Stimulated activated naive CD8-positive, alpha-beta T cell treated with anti-CD3 and anti-CD28 coated beads, Interleukin-15, Interleukin-2, amounts not matched to agents 100 U/mL and 50 U/mL, for 24 hours (primary cell): ENCODE data around the gene SEPTIN7.

Source experiments
- ATAC-seq: fragments of 150-1000 bp; cut with Tn5 transposase; one replicate; pipeline ENCODE4 v1.10.0; 2021
- DNase-seq: peaks from one replicate; pipeline ENCODE4 v3.0.0; 2021

The SEPTIN7 gene

DNA sequence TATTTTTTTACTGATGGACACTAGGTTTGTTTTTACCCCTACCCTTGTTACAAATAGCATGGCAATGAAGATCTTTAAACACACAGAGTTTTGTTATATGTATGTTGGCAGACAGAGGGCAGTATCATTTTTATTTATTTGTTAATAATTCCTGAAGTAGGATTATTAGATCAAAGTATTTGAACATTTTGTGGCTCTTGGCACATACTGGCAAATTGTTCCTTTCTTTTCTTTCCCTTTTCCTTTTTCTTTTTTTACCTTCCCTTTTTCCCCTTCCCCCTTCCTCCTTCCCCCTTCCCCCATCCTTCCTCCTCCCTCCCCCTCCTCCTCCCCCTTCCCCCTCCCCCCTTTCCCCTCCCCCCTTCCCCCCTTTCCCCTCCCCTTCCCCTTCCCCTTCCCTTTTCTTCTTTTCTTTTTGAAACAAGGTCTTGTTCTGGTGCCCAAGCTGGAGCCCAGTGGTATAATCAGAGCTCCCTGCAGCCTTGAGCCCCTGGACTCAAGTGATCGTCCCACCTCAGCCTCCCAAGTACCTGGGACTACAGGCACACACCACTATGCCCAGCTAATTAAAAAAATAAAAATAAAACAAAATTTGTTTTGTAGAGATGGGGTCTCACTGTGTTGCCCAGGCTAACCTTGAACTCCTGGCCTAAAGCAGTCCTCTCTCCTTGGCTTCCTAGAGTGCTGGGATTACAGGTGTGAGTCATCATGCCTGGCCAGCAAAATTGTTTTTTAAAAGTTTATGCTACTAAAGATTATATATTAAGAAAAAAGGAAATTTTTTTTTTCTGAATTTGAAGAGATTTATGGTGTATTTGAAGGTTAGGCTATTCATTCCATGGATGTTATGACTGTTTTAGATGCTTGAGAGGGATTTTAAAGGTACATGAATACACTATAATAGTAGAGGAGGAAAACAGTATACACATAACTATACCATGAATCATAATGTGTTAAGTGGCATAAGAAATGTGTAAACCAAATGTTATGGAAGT, 39.3 kb downstream of the SEPTIN7 start:
- no peak for DNase-seq
- no peak for ATAC-seq

DNA sequence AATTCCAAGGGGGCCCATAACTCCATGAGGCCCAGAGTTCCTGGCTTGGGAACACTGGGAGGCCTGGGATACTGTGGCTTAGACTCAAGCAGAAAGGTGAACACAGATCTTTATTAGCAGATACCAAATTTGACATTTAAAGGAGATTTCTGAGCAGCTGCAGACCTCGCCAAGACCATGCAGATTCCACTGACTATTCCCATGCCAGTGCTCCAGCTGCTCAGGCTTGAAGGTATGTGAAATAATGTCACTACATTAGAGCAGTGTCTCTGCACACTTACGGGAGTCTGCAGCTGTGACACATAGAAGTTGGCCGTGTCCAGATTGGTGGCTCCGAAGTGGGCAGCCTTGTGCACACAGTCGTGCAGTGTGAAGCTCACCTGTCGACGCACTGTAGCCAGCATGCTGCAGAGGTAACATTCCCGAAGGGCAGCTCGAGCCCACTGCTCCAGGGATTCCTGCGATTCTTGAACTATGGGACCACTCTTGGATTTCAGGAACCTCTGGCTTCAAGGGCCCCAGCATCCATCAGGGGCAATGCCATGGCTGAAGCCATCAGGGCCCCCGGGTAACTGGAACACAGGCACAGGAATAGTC, 46.1 kb downstream of the SEPTIN7 start:
- no peak for ATAC-seq
- DNase-seq: no peak

DNA sequence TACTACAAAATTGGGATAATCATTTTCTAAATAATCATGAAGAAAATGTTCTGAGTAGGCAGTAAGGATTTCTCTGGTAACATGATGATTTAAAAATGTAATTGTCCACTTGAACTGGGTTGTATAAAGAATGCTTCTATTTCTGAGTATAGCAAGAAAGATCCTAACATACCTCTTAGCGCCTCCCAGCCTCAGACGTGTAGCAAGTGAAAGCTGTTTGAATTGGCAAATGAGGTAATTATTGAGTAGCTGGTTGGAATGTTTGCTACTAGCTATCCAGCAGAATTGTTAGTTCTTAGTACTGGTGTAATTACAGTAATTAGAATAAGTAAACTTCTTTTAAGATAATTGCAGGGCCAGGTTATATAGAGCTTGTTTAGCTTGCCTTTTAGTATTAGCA, 47.9 kb downstream of the SEPTIN7 start:
- DNase-seq (no peak), ATAC-seq (no peak)

DNA sequence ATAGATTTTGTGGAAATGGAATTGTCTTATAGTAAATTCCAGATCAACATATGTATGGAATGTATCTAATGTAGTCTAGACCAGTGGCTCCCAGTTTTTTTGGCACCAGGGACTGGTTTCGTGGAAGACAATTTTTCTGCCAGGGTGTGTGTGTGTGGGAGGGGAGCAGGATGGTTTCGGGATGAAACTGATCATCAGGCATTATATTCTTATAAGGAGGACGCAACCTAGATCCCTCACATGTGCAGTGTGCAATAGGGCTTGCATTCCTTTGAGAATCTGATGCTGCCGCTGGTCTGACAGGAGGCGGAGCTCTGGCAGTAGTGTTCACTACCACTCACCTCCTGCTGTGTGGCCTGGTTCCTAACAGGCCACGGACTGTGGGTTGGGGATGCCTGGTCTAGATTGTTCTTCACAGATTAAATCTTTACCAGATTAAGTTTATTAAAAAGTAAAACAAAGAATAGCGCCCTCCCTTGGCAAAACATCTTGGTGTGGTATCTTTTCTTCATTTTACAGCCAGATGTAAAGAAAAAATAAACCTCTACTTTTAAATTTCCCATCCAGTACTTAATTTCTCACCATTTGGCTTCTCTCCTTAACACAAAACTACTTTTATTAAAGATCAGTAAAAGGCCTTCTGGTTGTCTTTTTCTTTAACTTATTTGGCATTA, 48.4 kb downstream of the SEPTIN7 start:
- ATAC-seq (no peak), DNase-seq (no peak)

DNA sequence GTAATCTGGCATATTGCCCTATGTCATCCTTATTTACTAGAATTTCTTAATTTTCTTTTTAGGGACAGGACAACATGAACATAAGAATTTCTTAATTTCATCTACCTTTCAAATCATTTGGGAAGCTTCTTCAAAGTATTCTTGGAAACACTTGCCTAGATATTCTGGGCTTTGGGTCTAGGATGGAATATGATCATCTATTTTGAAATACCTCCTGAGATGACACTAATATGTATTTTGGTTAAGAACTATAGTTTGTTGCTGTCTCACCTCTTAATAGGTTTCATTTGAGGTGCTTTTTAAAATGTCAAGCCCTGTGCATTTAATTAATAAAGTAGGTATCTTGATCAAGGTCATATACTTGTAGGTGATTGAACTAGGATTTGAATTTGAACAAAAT, 49.1 kb downstream of the SEPTIN7 start:
- ATAC-seq (no peak), DNase-seq (no peak)
